AG04450 (cell line): ENCODE results near the gene COG3. TPM values are rescaled to one million over a fixed set of nuclear protein-coding genes. Genes with fewer than 3 reads are reported as not detected.
A peak's percentile ranks its signal among the peaks of the same experiment; 100 is the strongest.
"Not testable (repeated sequence)": the region's sequence is repeated elsewhere in the genome, so short reads cannot be mapped to it uniquely, and the experiment has no call there.

Source experiments
- CTCF ChIA-PET: fragments of 300-600, 350-600 bp; formaldehyde crosslinking; extraction: SDS; loops from one replicate; lab custom pipeline; 2022; ENCODE audit warnings: antibody characterized with exemption, inconsistent platforms; lab: Charles Lee
- POLR2A ChIA-PET: fragments of 350-600 bp; formaldehyde crosslinking; extraction: SDS; loops from one replicate; lab custom pipeline; 2021; ENCODE audit warnings: antibody characterized with exemption, inconsistent platforms; lab: Yijun Ruan, JAX
- DNase-seq: peaks from one replicate; pipeline ENCODE4 v3.0.0-alpha.2; 2011; ENCODE audit warnings: low read depth, low spot score
- H3K27ac ChIP-seq: one replicate; pipeline ENCODE4 v1.5.1; 2012; ENCODE audit warnings: low read depth, low read length, control low read depth
- H3K27me3 ChIP-seq: one replicate; pipeline ENCODE4 v1.6.0; 2012; ENCODE audit warnings: low read length; ENCODE audit not compliant: control insufficient read depth, insufficient read depth
- H3K4me3 ChIP-seq: 2 replicates; pipeline ENCODE4 v1.5.1; 2011; ENCODE audit warnings: mild to moderate bottlenecking, low read depth, low read length, control low read depth
- H3K9me3 ChIP-seq: 2 replicates; pipeline ENCODE4 v1.5.1; 2012; ENCODE audit warnings: low read length; ENCODE audit not compliant: control insufficient read depth, insufficient read depth
- CTCF ChIP-seq: IDR thresholded peaks from 2 replicates; pipeline ENCODE4 v1.5.1; 2011; ENCODE audit warnings: low read depth, low read length, control low read depth, inconsistent platforms
- polyA minus RNA-seq: library from RNA; depleted of rRNA, polyadenylated mRNA; stranded (reverse); fragments of >200 nt; gene quantifications from 2 replicates; pipeline ENCODE4 v1.2.3, GENCODE V29; 2011; rRNA and poly(A)+ RNA removed
- polyA plus RNA-seq: library from polyadenylated mRNA; depleted of rRNA; stranded (reverse); fragments of >200 nt; gene quantifications from 2 replicates; pipeline ENCODE4 v1.2.3, GENCODE V29; 2011; rRNA removed

Gene COG3, protein sequence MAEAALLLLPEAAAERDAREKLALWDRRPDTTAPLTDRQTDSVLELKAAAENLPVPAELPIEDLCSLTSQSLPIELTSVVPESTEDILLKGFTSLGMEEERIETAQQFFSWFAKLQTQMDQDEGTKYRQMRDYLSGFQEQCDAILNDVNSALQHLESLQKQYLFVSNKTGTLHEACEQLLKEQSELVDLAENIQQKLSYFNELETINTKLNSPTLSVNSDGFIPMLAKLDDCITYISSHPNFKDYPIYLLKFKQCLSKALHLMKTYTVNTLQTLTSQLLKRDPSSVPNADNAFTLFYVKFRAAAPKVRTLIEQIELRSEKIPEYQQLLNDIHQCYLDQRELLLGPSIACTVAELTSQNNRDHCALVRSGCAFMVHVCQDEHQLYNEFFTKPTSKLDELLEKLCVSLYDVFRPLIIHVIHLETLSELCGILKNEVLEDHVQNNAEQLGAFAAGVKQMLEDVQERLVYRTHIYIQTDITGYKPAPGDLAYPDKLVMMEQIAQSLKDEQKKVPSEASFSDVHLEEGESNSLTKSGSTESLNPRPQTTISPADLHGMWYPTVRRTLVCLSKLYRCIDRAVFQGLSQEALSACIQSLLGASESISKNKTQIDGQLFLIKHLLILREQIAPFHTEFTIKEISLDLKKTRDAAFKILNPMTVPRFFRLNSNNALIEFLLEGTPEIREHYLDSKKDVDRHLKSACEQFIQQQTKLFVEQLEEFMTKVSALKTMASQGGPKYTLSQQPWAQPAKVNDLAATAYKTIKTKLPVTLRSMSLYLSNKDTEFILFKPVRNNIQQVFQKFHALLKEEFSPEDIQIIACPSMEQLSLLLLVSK
- polyA plus RNA-seq: 28.2 and 36.3 TPM in 2 replicates
- polyA minus RNA-seq: 22.6 and 35.8 TPM in 2 replicates

- H3K27ac ChIP-seq: peak within 1 kb of the TSS; percentile 85
- peak; percentile 43; the same call in 1 of the 2 replicates for TF ChIP-seq CTCF
- H3K4me3 ChIP-seq: peak within 1 kb of the TSS; percentile 91
- no peaks in the 10 kb centered on the region; the same call in 1 of the 2 replicates for H3K9me3 ChIP-seq
- no peaks in the 10 kb centered on the region for H3K27me3 ChIP-seq
- peak; percentile 92 for DNase-seq
- CTCF ChIA-PET: no interaction called here
- POLR2A ChIA-PET: interaction anchor here (1.0 to 1.6 kb wide), 5 partner anchors 9 to 123 kb away, joined by 3 to 4 read pairs (median 3); partner anchors contain the start of gene TPT1
Observed at GRCh38 chr13:45464687-45465453, at the start of gene COG3. Gene COG3, plus strand, starts transcription at chr13:45464939. Its CDS starts 98 bp downstream, at chr13:45465037.

- POLR2A ChIA-PET: interaction anchor here (0.6 kb wide), 1 partner anchor 28 kb away, joined by 3 read pairs; no protein-coding TSS in a partner anchor
- CTCF ChIA-PET: interaction anchor here (0.6 to 4.7 kb wide), 3 partner anchors 20 to 269 kb away, joined by 4 to 28 read pairs (median 14); no protein-coding TSS in a partner anchor
- Histone ChIP-seq H3K4me3 (no peak overlapping the region; the same call in 1 of the 2 replicates), H3K27me3 (no peaks in the 10 kb centered on the region), H3K9me3 (no peaks in the 10 kb centered on the region; the same call in 1 of the 2 replicates), H3K27ac (peak overlapping the region; percentile 22)
- TF ChIP-seq CTCF: no peak
- no peak for DNase-seq
Observed at GRCh38 chr13:45415112-45415511, 49.6 kb upstream of the COG3 start.

DNA sequence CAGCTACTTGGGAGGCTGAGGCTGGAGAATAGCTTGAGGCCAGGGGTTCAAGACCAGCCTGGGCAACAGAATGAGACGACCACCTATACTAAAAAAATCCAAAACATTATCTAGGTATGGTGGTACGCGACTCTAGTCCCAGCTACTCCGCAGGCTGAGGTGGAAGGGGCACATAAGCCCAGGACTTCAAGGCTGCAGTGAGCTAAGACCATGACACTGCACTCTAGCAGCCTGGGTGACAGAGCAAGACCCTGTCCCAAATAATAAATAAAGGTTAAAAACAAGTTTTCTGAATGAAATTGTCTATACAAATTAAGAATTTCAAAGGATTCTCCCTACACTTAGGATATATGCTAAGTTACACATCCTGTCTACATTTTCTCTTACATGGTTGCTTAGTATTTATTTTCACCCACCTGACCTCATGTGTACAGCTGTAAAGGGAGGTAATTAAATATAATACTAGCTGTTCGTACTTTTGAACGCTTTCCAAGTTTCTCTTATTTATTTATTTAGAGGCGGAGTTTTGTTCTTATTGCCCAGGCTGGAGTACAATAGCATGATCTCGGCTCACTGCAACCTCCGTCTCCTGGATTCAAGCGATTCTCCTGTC, 48.1 kb upstream of the COG3 start:
- no peak for TF ChIP-seq CTCF
- no peaks in the 10 kb centered on the region; the same call in 1 of the 2 replicates for H3K9me3 ChIP-seq
- ChIA-PET POLR2A (interaction anchor here (0.8 kb wide), 1 partner anchor 116 kb away, joined by 3 read pairs; no protein-coding TSS in a partner anchor), CTCF (interaction anchor here (1.4 kb wide), 1 partner anchor 45 kb away, joined by 3 read pairs; no protein-coding TSS in a partner anchor)
- no peak for DNase-seq
- no peaks in the 10 kb centered on the region for H3K27me3 ChIP-seq
- no peak overlapping the region for H3K27ac ChIP-seq
- H3K4me3 ChIP-seq: peak overlapping the region; percentile 80

GRCh38 chr13:45417790-45418534, 46.8 kb upstream of the COG3 start, which contains the start of gene SLC25A30:
Gene SLC25A30, minus strand, starts transcription at chr13:45418373. Its CDS starts 6,948 bp downstream, at chr13:45411425.
- peak; percentile 49 for DNase-seq
- H3K4me3 ChIP-seq: peak within 1 kb of the TSS; percentile 80
- no peak for TF ChIP-seq CTCF
- ChIA-PET CTCF (interaction anchor here (0.6 to 1.0 kb wide), 5 partner anchors 11 to 62 kb away, joined by 3 to 5 read pairs (median 3); no protein-coding TSS in a partner anchor), POLR2A (interaction anchor here (0.6 to 0.7 kb wide), 4 partner anchors 11 to 937 kb away, joined by 4 to 7 read pairs (median 5); no protein-coding TSS in a partner anchor)
- H3K27ac ChIP-seq: peak within 1 kb of the TSS; percentile 70
- H3K9me3 ChIP-seq: no peaks in the 10 kb centered on the region; the same call in 1 of the 2 replicates
- H3K27me3 ChIP-seq: peaks cover 5% of the 10 kb centered on the region

DNA sequence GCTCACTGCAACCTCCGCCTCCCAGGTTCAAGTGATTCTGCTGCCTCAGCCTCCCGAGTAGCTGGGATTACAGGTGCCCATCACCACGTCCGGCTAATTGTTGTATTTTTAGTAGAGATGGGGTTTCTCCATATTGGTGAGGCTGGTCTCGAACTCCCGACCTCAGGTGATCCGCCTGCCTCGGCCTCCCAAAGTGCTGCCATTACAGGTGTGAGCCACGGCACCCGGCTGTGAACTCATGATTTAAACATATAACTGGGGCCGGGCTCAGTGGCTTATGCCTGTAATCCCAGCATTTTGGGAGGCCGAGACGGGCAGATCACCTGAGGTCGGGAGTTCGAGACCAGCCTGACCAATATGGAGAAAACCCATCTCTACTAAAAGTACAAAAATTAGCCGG, 45.4 kb upstream of the COG3 start:
- POLR2A ChIA-PET: interaction anchor here (0.7 kb wide), 1 partner anchor 208 kb away, joined by 3 read pairs; no protein-coding TSS in a partner anchor
- H3K27ac ChIP-seq, CTCF ChIA-PET: not testable (repeated sequence)

More for the DNA sequence above, 45.4 kb upstream of the COG3 start:
- not testable (repeated sequence) for H3K4me3 ChIP-seq, H3K27me3 ChIP-seq, DNase-seq, H3K9me3 ChIP-seq
